Activated effector memory CD4-positive, alpha-beta T cell treated with Interleukin-2 at 50 U/mL for 16 hours (primary cell): ENCODE measurements around the gene ACR.
A peak's percentile ranks its signal among the peaks of the same experiment; 100 is the strongest.
"Not testable (repeated sequence)": the region's sequence is repeated elsewhere in the genome, so short reads cannot be mapped to it uniquely, and the experiment has no call there.

Experiments used
- DNase-seq: peaks from one replicate; pipeline ENCODE4 v3.0.0-alpha.2; 2020

ACR gene

DNA sequence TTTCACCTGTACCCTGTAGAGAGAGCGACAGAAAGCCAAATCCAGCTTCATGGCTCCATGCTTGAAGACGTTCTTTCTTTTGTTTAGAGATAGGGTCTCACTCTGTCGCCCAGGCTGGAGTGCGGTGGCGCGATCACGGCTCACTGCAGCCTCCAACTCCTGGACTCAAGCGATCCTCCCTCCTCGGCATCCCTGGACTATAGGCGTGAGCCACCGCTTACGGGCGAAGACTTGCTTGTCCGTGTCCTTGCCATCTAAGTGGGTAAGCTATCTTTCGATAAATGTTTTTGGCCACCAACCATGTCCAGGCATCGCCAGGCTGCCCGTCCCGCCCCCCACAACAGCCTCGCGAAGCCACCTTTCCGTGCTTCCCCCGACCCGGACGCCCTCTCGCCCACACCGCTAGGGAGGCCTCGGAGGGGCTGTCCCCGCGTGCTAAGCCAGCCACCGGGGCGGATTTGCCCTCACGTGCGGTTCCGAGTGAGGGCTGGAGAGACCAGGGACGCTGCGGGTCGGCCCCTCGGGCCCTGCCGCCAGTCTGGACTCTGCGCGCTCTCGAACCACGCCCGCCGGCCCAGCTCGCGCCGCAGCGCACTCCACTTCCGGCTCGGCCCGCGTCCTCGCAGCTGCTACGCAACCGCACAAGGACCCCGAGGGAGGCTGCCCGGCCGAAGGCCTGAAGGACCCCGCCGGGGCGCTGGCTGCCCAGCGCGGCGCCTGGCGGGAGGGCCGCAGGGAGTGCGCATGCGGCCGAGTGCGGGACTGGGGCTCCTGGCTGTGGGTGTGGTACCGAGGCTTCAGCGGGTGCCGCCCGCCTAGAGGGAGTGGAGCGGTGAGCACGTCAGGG, 45.3 kb downstream of the ACR start, which contains the start of gene RABL2B:
Gene RABL2B (minus strand): TSS at position 604 of the 847 bp plus-strand sequence. CDS start 1,342 bp downstream, outside the sequence.
- peak; percentile 91 for DNase-seq

DNA sequence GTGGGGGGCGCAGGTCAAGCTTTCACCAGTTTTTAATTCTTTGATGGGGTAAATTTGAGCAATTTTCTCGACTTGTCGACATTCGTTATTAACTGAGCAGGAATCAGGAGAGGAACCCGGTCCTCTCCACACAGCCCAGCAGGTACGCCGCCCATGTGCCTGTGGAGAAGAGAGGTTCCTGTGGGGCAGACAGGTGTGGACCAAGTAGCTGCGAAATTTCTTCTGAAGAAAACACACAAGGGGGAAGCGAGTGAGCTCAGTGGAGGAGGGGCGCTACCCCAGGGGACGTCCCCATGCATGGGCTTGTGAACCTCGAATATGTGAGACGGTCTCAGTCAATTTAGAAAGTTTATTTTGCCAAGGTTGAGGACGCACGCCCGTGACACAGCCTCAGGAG, 45.9 kb downstream of the ACR start:
- DNase-seq: not testable (repeated sequence)

DNA sequence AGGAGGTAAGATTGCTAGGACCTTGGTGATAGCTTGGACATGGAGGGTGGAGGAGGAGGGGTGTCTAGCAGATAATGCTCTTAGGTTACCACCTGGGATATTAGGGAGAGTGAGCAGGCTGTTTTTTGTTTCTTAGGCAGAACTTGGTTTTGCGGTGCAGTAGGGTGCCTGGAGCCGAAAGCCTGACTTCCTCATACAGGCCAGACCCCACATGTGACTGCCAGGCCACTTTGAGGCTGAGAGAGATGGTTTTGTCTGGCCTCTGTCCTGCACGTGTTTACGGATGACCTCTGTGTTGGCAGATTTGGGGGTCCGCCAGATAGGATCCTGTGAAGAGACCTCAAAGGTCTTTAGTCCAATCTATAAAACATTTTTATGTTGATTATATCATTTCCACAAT, 47.3 kb downstream of the ACR start:
- DNase-seq: not testable (repeated sequence)

DNA sequence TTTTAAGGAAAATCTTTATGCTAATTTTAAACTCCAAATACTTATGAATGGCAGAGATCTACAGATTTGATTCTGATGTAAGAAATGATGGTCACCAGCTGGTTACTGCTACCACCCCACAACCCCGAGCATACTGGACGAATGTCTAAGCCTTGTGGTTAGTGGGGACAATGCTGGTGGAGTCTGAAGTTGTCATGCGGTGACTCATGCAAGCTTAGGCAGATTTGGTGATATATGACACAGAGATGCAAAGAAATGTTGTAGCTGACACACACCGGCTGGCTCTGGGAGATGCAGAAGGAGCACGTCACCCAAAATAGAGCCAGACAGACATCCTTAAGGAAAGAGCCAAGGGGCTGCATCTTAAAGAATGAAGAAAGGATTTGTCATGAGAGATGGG, 48.9 kb downstream of the ACR start:
- DNase-seq: not testable (repeated sequence)
